LoVo (cell line): Measurements from ENCODE around the gene HRH3.

Experiments used
- DNase-seq: peaks from one replicate; pipeline ENCODE4 v3.0.0-alpha.2; 2016; ENCODE audit warnings: low spot score

HRH3 gene

DNA sequence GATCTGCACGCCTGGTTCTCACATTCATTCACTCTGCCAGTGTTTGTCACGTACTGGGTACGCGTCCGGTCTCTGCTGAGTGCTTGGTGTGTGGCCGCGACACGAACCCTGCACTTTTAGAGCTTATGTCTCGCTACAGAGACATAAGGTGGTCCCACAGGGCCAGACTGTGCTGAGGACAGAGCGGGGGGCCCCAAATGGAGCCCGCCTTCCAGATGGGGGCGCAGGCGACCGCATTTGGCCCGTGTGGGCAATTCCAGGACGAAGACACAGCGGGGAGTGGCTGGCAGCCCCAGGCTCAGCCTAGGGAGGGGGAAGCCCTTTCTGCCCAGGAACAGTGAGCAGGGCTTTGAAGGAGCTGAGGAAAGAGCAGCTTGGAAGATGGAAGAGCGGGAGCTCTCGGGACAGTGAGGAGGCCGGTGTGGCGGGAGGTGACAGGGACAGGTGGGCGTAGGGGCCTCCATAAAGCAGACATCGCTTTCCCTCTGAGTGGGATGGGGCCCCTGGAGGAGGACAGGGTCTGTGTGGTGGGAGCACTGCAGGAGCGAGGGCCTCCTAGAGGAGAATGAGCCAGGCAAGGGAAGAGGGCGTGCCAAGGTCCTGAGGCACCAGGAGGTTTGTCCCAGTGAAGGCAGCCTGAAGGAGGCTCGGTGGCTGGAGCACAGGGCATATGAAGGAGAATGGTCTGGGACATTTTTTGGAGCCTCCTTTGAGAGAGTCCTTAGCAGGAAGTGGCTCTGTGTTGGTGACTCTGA lies 45.0 kb downstream of the HRH3 start:
- no peak for DNase-seq

DNA sequence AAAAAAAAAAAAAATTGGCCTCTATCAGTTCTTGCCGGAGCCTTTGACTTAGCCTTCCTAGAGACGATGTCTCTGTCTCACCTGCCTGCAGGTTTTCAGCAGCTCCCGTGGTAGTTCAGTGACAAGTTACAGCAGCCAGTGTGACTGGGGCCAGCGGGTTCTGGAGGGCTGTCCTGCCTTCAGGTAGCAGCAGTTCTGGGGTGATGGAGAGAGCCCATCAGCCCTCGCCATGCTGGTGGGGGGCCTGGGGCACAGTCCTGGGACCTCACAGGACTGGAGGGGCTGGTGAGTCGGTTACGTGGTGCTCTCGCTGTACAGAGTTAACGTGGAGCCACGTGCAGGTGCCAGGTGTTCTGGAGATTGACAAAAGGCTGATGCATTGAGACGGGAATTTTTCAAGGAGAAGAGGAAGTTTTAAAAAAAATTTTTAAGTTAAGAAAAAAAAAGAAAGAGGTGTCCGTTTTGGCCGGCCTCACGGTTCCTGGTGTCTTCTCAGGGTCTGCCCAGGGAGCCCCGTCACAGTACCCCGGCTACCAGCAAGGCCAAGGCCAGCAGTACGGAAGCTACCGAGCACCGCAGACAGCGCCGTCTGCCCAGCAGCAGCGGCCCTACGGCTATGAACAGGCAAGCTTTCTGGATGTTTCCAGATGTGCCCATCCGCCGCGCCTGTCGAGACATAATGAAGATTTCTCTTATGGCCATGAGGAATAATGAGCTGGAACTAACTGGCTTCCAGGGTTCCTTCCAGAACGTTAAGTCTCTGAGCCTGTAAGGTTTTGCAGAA lies 45.9 kb downstream of the HRH3 start:
- DNase-seq: no peak

GRCh38 chr20:62172666-62173065 lies 47.4 kb downstream of the HRH3 start:
- no peak for DNase-seq

GRCh38 chr20:62171245-62171644 lies 48.8 kb downstream of the HRH3 start:
- no peak for DNase-seq

- no peak for DNase-seq
Observed at GRCh38 chr20:62170536-62170935, 49.5 kb downstream of the HRH3 start.

DNA sequence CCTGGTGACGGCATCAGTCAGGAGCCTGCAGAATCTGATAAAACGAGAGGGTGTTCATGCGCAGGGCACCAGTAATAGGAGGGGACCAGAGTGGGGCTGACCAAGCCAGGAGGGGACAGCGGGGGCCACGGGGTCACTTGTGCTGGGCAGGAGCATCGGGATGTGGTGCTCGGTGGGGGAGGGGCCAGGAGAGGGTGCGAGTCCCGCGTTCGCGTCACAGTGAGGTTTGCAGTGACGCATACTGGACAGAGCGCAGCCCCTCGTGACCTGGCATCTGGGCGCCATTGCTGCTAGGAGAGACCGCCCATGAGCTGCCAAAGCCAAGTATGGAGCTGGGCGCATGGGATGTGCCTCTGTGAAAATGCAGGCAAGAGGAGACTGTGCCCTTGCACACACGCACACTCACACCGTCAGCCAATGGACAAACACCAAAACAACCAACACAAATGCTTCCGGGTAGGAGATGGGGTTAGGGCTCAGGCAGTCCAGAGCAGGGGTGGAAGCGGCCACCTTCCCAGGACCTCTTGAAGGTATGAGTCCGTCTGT lies 51.1 kb downstream of the HRH3 start:
- DNase-seq: no peak

DNA sequence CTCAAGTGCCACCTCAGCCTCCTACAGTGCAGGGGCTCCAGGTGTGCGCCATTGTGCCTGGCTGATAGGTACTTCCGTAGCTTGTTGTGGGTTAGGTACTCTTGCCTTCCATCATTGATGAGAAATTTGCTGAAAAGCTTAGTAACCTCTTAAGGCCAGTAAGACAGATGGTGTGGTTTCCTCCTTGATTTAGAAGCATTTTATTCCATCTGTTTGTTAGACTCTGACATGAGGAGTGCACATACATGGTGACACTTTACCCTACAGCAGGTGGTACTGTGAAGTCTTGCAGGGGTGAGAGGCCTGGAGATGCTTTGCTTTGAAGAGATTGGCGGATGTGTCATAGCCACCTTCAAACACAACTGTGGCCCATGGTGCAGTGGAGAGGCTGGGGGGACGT lies 52.0 kb downstream of the HRH3 start:
- no peak for DNase-seq

DNA sequence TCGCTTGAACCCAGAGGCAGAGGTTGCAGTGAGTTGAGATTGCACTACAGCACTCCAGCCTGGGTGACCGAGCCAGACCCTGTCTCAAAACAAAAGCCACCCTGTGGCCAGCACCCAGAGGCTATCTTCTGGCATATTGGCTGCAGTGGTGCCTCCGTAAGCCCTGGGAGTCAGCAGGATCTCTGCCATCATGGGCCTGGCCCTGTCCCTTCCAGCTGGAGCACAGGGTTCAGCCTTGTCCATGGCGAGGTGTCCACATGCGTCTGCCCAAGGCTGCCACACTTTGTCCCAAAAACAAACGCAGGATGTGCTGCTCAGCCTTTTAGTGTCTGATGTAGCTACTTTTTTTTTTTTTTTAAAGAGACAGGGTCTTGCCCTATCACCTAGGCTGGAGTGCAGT lies 52.6 kb downstream of the HRH3 start:
- no peak for DNase-seq

GRCh38 chr20:62165762-62166399 lies 54.2 kb downstream of the HRH3 start:
- DNase-seq: no peak
